GM21737 (cell line): ENCODE measurements around the gene GSTA1.
"Not testable (repeated sequence)": the region's sequence is repeated elsewhere in the genome, so short reads cannot be mapped to it uniquely, and the experiment has no call there.

Experiments
- ATAC-seq: cut with Tn5 transposase; IDR thresholded peaks from one replicate; pipeline ENCODE4 v1.9.1; 2021; ENCODE audit warnings: mild to moderate bottlenecking, moderate library complexity; ENCODE audit not compliant: unreplicated experiment

Gene GSTA1

GRCh38 chr6:52759085-52759484, 44.5 kb downstream of the GSTA1 start:
- ATAC-seq: no peak

GRCh38 chr6:52757651-52758338, 45.8 kb downstream of the GSTA1 start:
- ATAC-seq: not testable (repeated sequence)

- ATAC-seq: no peak
Measured at GRCh38 chr6:52754443-52754842, 49.2 kb downstream of the GSTA1 start.

- ATAC-seq: not testable (repeated sequence)
Measured at GRCh38 chr6:52753137-52753536, 50.5 kb downstream of the GSTA1 start.

GRCh38 chr6:52752310-52752709, 51.3 kb downstream of the GSTA1 start:
- ATAC-seq: no peak

- ATAC-seq: no peak
Measured at GRCh38 chr6:52749556-52750152, 54.0 kb downstream of the GSTA1 start.

GRCh38 chr6:52747301-52747700, 56.3 kb downstream of the GSTA1 start:
- ATAC-seq: not testable (repeated sequence)

GRCh38 chr6:52746213-52746612, 57.4 kb downstream of the GSTA1 start:
- no peak for ATAC-seq

GRCh38 chr6:52745764-52746201, 57.8 kb downstream of the GSTA1 start:
- no peak for ATAC-seq

- no peak for ATAC-seq
Measured at GRCh38 chr6:52741872-52742271, 61.7 kb downstream of the GSTA1 start.
